GM18870 (cell line): ENCODE data around the gene UBE2Q1.
"Not testable (repeated sequence)": the region's sequence is repeated elsewhere in the genome, so short reads cannot be mapped to it uniquely, and the experiment has no call there.

ENCODE experiments used
- ATAC-seq: cut with Tn5 transposase; IDR thresholded peaks from one replicate; pipeline ENCODE4 v1.9.1; 2021; ENCODE audit warnings: moderate library complexity; ENCODE audit not compliant: unreplicated experiment

The UBE2Q1 gene

DNA sequence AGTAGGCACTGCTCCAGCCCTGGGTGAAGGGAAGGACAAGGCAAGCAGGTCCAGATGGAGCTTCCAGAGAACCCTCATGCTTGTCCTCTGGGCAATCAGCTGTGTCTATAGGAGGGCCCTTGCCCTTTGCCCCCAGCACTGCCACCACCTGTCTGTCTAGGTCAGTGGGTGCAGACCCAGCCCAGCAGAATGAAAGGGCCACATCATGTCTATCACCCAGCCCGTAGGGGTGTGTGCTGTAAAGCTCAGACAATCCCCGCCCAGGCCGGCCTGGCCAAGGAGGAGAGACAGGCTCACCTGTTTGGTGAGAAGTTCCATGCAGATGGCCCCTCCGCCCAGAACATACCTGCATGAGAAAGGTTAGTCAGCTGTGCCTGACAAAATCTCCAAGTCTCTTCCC, 7.0 kb downstream of the UBE2Q1 start:
- ATAC-seq, result no peak

DNA sequence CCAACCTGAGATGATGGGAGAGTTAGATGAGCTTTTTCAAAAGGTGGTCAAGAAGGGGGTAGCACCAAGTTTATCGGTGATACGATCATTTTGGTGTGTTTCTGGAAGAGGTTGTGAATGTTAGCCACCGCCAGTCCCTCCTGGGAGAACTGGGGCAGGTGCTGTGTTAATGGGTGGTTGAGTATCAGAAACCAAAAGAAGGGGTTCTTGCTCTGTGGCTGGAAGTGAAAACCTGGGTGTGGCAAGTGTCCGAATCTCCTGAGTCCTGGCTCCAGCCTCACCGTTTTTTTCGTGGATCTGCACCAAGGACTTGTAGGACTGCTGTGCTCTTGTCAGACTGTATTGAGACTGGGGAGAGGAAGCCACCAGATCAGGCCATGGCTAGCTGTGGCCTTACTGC, 7.8 kb downstream of the UBE2Q1 start:
- ATAC-seq, result no peak

DNA sequence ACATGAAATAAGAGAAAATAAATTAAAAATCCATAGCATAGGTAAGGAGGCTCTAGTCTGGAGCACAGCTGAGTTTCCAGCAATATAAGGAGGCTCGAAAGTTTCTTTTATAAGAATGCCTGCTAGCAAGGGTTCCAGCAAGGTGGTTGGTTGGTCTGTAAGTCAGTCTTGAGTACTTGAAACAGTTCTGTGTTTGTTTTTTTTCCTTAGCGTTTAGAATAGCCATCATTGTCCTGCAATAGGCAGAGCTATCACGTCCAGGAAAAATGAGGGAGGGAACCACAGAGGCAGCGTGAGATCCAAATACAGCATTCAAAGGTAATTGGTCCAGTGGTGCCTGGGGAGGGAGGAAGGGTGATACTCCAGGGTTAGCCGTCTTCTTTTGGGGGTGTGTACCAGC, 8.4 kb downstream of the UBE2Q1 start:
- no peak for ATAC-seq

DNA sequence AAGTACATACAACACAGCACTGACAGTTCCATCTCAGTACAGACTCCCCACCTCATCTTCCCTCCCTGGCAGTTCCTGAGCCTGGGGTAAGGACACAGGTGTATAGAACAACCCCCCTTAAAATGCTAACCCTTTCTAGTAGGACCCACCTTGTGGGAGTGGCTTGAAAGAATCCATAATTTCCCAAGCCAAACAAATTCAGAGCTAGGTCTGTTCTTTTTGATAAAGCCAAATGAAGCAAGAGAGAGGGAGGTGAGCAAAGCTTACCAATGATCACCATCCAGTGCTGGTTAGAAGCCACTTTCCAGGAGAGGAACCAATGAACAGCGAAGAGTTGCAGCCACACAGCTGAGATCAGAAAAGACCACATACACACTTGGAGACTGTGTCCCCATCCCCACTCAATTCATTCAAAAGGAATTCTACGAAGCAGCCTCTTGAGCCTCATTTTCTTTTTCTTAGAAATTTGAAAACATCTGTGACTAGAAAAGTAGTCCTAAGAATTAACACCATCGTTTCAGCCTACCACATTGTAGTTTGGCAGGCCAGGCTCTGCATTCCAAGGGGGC, 9.2 kb downstream of the UBE2Q1 start:
- no peak for ATAC-seq

DNA sequence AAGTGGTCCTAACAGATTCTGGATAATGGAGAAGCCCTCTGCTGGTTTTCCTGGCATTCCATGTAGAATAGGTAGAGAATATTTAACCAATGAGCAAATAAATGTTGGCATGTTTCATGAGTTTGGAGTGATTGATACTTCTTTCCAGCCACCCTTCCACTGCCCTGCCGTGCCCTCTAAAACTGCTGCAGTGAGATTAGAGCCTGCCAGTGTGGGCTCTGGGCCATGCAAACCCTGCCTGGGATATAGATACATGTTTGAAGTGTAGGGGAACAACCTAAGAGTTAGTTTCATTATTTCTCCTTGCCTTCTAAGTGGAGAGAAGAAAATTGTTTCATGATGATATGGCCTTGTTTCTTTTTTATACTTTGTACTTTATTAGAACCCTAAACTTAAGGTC, 10.4 kb downstream of the UBE2Q1 start:
- ATAC-seq, result no peak

DNA sequence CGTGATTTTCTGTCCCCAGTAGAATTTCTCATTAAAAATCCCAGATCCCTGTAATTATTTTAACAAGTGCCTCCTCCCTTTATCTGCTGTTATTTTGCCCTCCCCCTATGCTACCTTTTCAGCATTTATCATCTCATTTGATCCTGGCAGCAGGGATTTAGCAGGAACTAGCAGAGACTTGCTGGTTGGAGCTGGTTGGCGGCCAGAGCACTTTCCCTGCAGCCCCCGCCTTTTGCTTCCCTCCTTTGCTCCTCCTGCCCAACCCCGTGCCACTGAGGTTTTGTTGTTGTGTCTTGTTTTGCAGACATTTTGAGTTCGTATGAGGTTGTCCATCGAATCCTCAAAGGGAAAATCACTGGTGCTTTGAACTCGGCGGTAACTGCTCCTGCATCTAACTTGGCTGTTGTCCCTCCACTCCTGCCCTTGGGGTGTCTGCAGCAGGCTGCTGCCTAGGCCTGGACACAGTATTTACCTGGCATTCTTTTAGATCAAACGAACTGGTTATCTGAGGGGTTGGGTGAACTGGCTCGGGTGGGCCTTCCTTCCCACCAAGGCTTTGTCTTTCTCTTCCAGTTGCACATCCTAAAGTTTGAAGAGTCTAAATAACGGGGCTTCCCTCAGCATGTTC, 11.2 kb downstream of the UBE2Q1 start:
- ATAC-seq, result no peak

DNA sequence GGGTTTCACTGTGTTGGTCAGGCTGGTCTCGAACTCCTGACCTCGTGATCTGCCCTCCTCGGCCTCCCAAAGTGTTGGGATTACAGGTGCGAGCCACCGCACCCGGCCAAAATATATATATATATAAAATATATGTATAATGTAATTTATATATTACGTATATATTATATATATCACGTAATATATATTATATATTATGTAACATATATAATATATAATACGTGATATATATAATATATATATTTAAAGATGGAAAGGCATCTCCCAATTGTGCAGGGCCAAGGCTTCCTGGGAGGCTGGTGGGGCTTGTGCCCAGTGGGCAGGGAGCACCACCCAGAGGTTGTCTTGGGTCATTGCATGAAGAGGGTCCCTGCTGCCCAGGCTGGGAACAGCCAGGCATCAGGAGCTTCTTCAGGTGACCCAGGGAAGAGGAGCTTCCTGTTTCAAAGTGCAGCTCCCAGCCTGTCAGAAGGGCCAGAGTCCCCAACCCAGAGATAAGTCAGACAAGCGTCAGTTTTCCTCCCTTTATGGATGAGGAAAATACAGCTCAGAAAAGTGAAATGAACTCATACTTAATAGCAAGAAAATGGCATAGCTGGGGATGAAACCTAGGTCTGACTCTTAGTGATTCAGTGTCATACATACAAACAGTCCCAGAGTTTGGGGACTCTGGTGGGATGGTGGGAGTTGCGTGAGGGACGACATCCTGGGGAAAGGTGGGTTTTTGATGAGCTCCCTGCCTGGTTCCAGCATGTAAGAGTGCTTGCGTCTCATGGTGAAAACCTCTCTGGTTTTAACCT, 12.0 kb downstream of the UBE2Q1 start:
- no peak for ATAC-seq

DNA sequence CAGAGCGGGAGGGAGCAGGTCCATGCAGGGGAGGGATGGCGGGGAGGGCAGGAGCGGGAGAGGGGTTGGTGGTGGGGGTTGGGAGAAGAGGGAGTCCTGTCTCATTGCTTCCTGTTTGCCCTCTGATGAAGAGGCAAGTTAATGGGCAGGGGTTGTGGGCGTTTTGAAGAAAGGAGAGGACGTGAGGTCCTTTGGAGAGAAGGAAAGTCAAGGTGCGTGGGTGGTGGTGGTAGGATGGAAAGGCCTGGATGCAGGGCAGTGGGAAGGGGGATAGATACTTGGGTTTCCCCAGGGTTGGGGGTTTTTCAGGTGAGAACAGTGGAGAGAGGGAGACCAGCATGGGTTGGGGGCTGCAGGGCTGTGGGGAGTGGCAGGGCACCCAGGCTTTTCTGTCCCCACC, 17.2 kb downstream of the UBE2Q1 start:
- ATAC-seq, result no peak

DNA sequence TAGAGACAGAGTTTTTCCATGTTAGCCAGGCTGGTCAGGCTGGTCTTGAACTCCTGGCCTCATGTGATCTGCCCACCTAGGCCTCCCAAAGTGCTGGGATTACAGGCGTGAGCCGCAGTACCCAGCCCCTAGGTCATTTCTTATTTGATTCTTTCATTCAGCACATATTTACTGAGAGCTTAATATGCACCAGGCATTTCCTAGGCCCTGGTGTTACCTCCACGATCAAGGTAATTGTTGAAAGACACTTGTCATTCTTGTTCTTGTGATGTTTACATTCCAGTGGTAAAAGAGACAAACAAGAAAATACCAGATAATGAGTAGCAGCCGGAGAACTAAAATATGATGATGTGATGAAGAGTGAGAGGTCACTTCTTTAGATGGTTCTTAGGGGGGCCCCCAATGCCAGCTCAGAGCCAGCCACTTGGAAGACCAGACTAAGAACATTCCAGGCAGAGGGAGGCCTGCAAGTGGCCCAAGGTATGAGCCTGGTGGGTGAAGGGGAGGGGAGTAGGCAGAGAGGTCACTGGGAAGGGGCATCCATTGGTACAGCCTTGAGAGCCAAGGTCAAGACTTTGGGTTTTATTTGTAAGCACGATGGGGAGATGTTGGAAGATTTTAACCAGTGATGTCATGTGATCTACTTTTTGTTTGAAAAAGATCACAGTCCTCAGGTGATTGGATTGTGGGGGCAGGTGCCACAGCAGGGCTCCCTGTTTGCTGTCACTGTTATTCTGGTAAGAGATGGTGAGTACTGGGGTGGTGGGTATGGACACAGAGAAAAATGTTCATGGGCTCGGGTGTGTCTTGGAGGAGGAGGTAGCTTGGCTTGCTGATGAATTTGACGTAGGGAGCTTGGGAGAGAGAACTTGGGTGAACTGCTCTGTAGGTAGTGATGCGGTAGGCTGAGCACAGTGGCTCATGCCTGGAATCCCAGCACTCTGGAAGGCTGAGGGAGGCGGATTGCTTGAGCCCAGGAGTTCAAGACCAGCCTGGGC, 18.7 kb downstream of the UBE2Q1 start:
- no peak for ATAC-seq

DNA sequence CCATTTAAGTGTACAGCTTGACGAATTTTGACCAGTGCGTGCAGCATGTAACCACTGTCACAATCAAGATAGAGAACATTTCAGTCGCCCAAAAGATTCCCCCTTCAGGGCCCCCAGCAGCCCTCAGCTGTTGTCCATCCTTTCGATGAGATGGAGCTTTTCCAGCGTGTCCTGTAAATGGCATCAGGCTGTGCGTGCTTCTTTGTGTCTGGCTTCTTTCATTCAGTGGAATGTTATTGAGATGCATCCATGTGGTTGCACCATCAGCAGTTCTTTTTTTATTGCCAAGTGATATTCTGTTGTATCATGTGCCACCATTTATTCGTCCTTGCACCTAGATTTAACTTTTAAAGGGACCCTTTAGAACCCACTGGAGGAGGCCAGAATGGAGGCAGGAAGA, 21.9 kb downstream of the UBE2Q1 start:
- no peak for ATAC-seq

DNA sequence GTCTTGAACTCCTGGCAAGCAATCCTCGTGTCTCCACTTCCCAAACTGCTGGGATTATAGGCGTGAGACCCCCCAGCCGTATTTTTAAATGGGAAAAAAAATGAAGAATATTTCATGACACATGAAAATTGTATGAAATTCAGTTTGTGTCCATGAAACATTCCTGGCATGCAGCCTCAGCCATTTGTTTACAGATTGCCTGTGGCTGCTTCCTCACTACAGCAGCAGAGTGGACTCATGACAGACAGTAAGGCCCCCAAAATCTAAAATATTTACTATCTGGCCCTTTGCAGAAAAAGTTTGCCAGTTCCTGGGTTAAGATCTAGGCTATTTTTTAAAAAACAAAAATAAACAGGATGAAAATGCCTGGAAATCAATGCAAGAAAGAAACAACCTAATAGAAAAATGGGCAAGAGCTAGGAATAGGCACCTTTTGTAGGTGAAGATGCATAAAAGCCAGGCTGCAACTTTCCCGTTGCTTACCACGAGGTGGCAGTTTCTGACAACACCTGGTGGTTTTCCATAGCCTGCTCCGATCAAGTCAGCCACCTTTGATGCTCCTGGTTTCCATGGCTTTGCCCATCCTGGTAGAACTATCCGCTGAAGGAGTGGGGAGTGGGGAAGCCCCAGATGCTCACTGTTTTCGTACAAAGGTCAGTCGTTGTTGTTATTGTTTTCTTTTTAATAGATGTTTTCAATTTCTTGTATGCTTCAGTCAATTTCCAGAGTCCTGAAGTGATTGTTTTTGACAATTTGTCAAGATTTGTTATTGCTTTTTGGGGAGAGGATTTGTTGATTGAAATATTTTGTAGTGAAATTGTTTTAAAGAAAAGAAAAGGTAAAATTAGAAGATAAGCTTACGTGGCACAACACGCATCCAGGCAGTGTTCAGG, 24.3 kb downstream of the UBE2Q1 start:
- ATAC-seq, result no peak

DNA sequence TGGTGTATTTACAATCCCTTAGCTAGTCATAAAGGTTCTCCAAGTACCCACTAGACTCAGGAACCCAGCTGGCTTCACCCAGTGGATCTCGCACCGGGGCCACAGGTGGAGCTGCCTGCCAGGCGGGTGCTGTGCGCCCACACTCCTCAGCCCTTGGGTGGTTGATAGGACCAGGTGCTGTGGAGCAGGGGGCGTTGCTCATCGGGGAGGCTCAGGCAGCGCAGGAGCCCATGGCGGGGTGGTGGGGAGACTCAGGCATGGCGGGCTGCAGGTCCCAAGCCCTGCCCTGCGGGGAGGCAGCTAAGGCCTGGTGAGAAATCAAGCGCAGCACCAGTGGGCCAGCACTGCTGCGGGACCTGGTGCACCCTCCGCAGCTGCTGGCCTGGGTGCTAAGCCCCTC, 26.5 kb downstream of the UBE2Q1 start:
- not testable (repeated sequence) for ATAC-seq

DNA sequence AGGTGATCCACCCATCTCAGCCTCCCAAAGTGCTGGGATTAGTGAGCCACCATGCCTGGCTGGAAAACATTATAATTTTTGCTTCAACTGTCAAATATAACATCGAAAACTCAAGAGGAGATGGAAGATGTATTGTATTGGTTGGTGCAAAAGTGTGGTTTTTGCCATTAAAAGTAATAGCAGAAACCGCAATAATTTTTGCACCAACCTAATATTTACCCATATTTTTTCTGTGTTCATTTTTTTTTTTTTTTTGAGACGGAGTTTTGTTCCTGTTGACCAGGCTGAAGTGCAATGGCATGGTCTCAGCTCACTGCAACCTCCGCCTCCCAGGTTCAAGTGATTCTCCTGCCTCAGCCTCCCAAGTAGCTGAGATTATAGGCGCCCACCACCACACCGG, 29.2 kb downstream of the UBE2Q1 start:
- no peak for ATAC-seq

DNA sequence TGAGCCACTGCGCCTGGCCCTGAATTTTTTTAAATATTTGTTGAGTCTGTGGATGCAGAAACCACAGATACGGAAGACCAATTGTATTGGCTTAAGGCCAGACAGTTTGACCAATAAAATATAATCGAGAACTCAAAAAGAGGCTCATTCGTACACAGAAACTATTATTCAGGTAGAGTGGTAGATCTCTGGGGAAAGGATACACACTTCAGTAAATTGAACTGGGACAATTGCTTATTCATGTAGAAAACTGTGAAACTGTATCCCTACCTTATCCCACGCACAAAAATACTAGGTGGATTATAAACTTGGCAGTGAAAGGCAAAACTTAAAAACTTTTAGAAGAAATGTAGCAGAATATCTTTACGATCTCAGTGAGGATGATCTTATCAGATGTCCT, 31.3 kb downstream of the UBE2Q1 start:
- no peak for ATAC-seq

DNA sequence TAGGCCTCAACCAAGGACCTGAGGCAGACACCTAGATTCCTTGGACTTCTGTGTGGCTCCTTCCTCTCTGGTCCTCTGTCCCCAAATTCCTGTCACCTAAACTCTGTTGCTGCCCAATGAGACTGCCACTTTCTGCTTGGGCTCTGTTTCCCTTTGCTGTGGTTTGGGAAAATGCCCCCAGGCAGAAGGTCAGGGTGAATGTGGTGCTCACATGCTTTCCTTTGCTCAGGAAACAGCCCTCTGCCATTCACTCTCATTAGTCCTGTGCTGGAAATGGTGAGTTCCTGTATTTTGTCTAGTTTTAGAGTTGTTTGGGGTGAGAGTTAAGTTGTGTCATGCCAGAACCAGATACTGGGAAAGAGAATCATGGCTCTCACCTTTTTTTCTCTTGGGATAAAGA, 33.6 kb downstream of the UBE2Q1 start:
- ATAC-seq, result no peak

DNA sequence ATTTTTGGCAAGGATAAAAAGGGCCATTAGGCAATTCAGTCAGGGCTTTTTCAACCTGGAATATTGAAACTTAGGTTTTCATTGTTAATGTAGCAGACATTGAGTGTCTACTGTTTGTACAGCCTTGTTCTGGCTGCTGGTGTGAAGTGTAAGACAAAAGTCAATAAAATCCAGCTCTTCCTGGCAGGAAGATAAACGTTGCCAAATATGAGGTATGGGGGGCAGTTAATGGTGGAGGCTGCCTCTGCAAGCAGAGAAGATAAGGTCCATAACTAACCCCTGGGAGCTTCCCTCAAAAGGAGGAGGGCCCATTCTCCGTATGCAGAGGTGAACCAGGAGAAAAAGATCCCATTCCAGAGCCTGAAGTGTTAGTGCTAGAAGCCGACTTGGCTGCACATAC, 36.8 kb downstream of the UBE2Q1 start:
- ATAC-seq, result no peak

DNA sequence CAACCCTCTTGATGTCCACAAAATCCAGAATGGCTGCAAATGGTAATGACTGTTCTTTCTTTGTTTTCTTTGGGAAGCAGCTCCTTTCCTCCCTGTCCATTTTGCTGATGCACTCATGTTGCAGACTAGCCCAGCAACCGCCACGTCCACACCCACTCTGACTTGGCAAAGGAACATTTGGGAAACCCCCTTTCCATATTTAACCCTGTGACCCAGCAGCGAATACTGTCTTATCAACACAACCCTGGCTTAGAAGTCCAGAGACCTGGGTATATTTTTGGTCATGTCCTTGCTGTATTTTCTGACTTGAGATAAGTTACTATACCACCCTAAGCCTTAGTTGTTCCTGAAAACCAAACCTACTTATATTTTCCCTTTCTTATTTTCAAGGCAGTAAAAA, 38.1 kb downstream of the UBE2Q1 start:
- no peak for ATAC-seq

DNA sequence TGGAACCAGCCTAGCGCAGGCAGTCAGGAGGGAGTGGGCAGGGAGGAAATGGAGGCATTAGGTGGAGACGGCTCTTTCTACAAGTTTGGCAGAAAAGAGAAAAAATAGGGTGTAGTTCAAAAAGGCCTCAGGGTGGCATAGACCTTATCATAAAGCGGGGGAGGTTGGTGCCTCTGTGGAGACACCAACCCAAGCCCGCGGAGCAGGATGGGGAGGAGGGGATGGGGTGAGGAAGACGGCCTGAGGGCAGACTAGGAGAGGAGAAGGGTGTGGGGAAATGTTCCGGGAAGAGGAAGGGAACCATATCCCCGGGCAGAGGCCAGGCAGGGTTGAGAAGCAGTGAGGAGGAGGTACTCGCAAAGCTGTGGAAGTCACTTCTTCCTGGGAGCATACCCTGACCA, 38.9 kb downstream of the UBE2Q1 start:
- no peak for ATAC-seq

DNA sequence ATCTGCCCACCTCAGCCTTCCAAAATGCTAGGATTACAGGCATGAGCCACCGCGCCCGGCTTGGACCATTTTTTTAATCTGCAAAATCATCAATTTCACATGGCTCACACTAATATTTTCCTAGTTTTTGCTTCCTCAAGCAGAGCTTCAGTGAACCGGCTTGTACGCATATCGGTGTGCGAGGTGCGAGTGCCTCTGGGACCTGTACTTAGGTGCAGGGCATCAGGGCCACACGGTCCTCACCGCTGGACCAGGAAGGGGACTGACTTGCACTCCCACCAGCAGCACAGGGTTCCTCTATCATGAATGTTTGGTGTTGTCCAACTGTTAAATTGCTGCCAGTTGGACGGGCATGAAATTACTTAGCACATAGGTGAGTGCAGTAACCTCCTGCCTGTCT, 40.8 kb downstream of the UBE2Q1 start:
- no peak for ATAC-seq

DNA sequence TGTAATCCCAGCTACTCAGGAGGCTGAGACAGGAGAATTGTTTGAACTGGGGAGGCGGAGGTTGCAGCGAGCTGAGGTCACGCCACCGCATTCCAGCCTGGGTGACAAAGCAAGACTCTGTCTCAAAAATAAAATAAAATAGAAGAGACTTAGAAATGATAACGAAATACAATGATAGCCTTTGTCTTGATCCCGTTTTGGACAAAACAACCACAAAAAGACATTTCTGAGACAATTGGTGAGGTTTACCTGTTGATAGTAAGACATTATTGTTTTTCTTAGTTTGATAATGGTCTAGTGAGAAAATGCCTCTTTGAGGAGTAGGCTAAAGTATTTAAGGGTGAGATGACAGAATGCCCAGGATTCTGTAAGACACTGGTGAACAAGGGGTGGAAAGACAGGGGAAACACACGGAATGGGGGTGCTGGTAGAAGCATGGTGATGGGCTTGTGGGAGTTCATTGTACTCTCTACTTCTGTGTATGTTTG, 44.4 kb downstream of the UBE2Q1 start:
- ATAC-seq, result no peak
